Measurements from ENCODE around the gene IQCH.

Gene IQCH

GRCh38 chr15:67366904-67367303 lies 112.3 kb downstream of the IQCH start:
- DNase-seq: no peak
- TF ChIP-seq CTCF (IDR thresholded peaks at IDR 0.05; ENCODE audit: low read depth, low read length): no peak
- Histone ChIP-seq H3K9me3 (ENCODE audit: severe bottlenecking) (no peaks in the 10 kb centered on the region), H3K4me3 (ENCODE audit: low read depth, low read length) (no peak overlapping the region), H3K36me3 (no peaks in the 10 kb centered on the region), H3K27ac (no peak overlapping the region), H3K27me3 (ENCODE audit: insufficient read depth, low read depth, severe bottlenecking) (no peaks in the 10 kb centered on the region)

- Histone ChIP-seq H3K4me3 (ENCODE audit: low read depth, low read length) (no peak overlapping the region), H3K9me3 (ENCODE audit: severe bottlenecking) (no peaks in the 10 kb centered on the region), H3K27me3 (ENCODE audit: insufficient read depth, low read depth, severe bottlenecking) (no peaks in the 10 kb centered on the region), H3K27ac (no peak overlapping the region), H3K36me3 (no peaks in the 10 kb centered on the region)
- TF ChIP-seq CTCF (IDR thresholded peaks at IDR 0.05; ENCODE audit: low read depth, low read length): no peak
- no peak for DNase-seq
Measured at GRCh38 chr15:67369359-67369998, 114.9 kb downstream of the IQCH start.

GRCh38 chr15:67370206-67370954 lies 115.8 kb downstream of the IQCH start:
- no peaks in the 10 kb centered on the region for H3K9me3 ChIP-seq (ENCODE audit: severe bottlenecking)
- no peak for DNase-seq
- H3K27me3 ChIP-seq (ENCODE audit: insufficient read depth, low read depth, severe bottlenecking): no peaks in the 10 kb centered on the region
- TF ChIP-seq CTCF (IDR thresholded peaks at IDR 0.05; ENCODE audit: low read depth, low read length): no peak
- no peak overlapping the region for H3K27ac ChIP-seq
- no peaks in the 10 kb centered on the region for H3K36me3 ChIP-seq
- no peak overlapping the region for H3K4me3 ChIP-seq (ENCODE audit: low read depth, low read length)

- Histone ChIP-seq H3K36me3 (no peaks in the 10 kb centered on the region), H3K9me3 (ENCODE audit: severe bottlenecking) (no peaks in the 10 kb centered on the region), H3K4me3 (ENCODE audit: low read depth, low read length) (no peak overlapping the region), H3K27me3 (ENCODE audit: insufficient read depth, low read depth, severe bottlenecking) (no peaks in the 10 kb centered on the region), H3K27ac (no peak overlapping the region)
- no peak for DNase-seq
- no peak for TF ChIP-seq CTCF (IDR thresholded peaks at IDR 0.05; ENCODE audit: low read depth, low read length)
Measured at GRCh38 chr15:67372543-67372942, 118.0 kb downstream of the IQCH start.

GRCh38 chr15:67372986-67373675 lies 118.5 kb downstream of the IQCH start:
- no peak overlapping the region for H3K4me3 ChIP-seq (ENCODE audit: low read depth, low read length)
- no peaks in the 10 kb centered on the region for H3K36me3 ChIP-seq
- TF ChIP-seq CTCF (IDR thresholded peaks at IDR 0.05; ENCODE audit: low read depth, low read length): no peak
- no peak overlapping the region for H3K27ac ChIP-seq
- H3K27me3 ChIP-seq (ENCODE audit: insufficient read depth, low read depth, severe bottlenecking): no peaks in the 10 kb centered on the region
- DNase-seq: no peak
- H3K9me3 ChIP-seq (ENCODE audit: severe bottlenecking): no peaks in the 10 kb centered on the region
